Measurements from ENCODE around the gene SLC40A1. TPM values are rescaled to one million over a fixed set of nuclear protein-coding genes. Genes with fewer than 3 reads are reported as not detected.

The SLC40A1 gene
- total RNA-seq, 1 experiment from 2014 or later = not detected

DNA sequence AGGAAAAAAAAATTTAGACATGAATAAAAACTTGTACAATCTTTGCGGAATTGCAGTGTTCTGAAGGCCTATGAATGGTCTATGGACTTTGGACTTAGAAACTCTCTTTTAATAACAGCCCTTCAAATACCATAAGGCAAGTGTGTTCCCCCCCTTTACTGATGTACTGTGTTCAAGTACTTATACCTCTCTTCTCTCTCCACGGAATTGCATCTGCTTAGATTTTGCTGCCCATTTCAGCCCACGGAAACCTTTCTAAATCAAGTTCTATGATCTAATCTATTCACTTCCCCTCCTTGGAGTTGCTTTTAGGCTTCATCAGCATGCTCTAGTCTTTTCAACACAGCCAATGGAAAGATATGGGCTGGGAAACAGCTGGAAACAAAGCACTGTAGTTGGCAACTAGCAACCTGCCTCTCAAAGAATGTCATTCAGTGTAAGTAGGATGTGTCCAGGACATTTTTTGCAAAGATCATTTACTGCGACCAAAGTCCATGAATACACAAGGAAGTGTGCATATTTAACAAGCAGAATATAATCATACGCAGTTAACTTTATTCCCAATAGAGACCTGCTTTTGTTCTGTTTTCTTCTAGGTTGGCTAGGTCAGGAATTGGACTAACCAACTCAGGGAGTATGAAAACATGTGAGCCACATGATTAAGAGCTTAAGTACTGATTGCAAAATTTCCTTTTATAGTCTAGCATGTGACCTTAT lies 58.0 kb downstream of the SLC40A1 start:
- Histone ChIP-seq H3K4me1 (ENCODE audit: low read length) (no peaks in the 10 kb centered on the region), H3K9me2 (replicated peaks; ENCODE audit: insufficient read depth, low read length) (no peaks in the 10 kb centered on the region), H3K9me3 (ENCODE audit: low read length) (no peaks in the 10 kb centered on the region), H3K4me2 (ENCODE audit: low read depth, low read length, poor library complexity, severe bottlenecking) (no peak overlapping the region), H3K9ac (ENCODE audit: low read length) (no peak overlapping the region), H2AFZ (ENCODE audit: low read length) (no peak overlapping the region), H4K20me1 (ENCODE audit: insufficient read depth, low read depth, low read length) (no peaks in the 10 kb centered on the region), H3K27ac (ENCODE audit: low read length) (no peak overlapping the region), H3K4me3 (ENCODE audit: low read length) (no peak overlapping the region), H3K79me2 (ENCODE audit: low read length) (no peaks in the 10 kb centered on the region), H3K36me3 (ENCODE audit: insufficient read depth, low read length) (no peaks in the 10 kb centered on the region), H3K27me3 (ENCODE audit: low read length) (no peaks in the 10 kb centered on the region)
- DNase-seq = no peak

DNA sequence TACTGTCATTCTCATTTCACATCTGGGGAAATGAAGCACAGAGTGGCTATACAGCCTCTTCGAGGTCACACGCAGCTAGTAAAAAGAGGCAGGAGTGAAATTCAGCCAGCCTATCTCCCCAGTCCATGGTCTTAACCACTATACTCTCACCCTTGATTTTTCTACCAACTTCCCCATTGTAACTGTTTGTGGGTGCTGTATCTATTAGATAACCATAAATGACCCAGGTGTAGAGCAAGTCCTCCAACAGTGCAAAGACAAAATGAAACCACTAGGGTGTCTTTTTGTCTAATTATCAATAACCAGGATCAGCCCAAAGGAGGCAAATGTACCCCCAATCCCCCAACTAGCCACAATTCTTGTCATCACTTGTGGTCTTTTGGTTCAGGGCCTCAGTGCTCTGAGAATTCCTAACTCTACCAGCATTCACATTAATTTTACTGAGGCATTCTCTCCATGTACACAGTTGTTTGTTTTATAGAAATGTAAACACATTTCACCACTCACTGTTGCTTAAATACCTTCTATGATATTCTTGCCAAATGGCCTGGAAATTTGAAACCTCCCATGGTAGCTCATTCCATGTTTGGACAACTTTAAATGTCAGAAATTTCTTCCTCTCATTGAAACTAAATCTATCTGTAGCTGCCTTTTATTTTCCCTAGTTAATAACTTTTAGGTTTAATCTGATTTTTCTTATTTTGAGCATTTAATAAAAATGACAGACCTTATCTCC lies 58.7 kb downstream of the SLC40A1 start:
- Histone ChIP-seq H3K4me2 (ENCODE audit: low read depth, low read length, poor library complexity, severe bottlenecking) (no peak overlapping the region), H3K9ac (ENCODE audit: low read length) (no peak overlapping the region), H3K36me3 (ENCODE audit: insufficient read depth, low read length) (no peaks in the 10 kb centered on the region), H3K9me2 (replicated peaks; ENCODE audit: insufficient read depth, low read length) (no peaks in the 10 kb centered on the region), H3K4me3 (ENCODE audit: low read length) (no peak overlapping the region), H4K20me1 (ENCODE audit: insufficient read depth, low read depth, low read length) (no peaks in the 10 kb centered on the region), H3K9me3 (ENCODE audit: low read length) (no peaks in the 10 kb centered on the region), H2AFZ (ENCODE audit: low read length) (no peak overlapping the region), H3K27ac (ENCODE audit: low read length) (no peak overlapping the region), H3K79me2 (ENCODE audit: low read length) (no peaks in the 10 kb centered on the region), H3K27me3 (ENCODE audit: low read length) (no peaks in the 10 kb centered on the region), H3K4me1 (ENCODE audit: low read length) (no peaks in the 10 kb centered on the region)
- DNase-seq = no peak

DNA sequence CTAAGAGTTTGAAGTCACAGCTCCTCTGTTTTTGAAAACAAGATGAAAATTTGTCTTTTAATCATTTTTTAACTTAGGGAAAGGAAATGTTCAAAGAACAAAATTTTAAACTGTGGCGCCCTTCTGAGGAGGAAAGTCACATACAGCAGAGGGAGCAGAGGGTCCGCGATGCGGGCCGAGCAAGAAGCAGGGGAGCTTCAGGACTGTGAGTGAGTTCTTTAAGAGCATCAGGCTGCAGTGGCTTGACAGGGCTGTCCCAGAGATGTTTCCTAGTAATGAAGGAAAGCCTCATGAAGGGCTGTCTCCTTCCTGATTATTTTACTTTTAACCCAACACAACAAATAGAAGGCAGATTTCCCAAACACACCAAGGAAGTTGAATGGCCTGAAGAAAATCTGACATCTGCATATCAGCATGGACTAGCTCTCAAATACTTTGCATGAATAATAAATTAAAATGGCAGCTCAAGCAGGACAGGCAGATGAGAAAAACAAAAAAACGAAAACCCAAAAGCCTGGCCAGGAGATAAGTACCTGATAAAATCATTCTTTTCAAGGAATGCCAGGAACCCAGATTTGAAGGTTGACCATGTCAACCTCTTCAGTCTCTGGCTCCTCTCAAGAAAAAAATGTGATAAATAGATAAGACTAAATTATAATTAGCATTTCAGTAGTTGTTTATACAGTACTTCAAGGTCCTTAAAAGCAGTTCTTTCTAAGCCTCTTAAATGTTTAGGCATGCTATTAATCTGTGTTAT lies 60.8 kb downstream of the SLC40A1 start:
- H3K27me3 ChIP-seq (ENCODE audit: low read length) = no peaks in the 10 kb centered on the region
- H3K9me3 ChIP-seq (ENCODE audit: low read length) = no peaks in the 10 kb centered on the region
- H3K9ac ChIP-seq (ENCODE audit: low read length) = no peak overlapping the region
- no peak for DNase-seq
- H3K4me1 ChIP-seq (ENCODE audit: low read length) = no peaks in the 10 kb centered on the region
- no peaks in the 10 kb centered on the region for H3K79me2 ChIP-seq (ENCODE audit: low read length)
- no peak overlapping the region for H3K27ac ChIP-seq (ENCODE audit: low read length)
- H3K9me2 ChIP-seq (replicated peaks; ENCODE audit: insufficient read depth, low read length) = no peaks in the 10 kb centered on the region
- no peak overlapping the region for H3K4me2 ChIP-seq (ENCODE audit: low read depth, low read length, poor library complexity, severe bottlenecking)
- H4K20me1 ChIP-seq (ENCODE audit: insufficient read depth, low read depth, low read length) = no peaks in the 10 kb centered on the region
- no peak overlapping the region for H2AFZ ChIP-seq (ENCODE audit: low read length)
- no peaks in the 10 kb centered on the region for H3K36me3 ChIP-seq (ENCODE audit: insufficient read depth, low read length)
- H3K4me3 ChIP-seq (ENCODE audit: low read length) = no peak overlapping the region

DNA sequence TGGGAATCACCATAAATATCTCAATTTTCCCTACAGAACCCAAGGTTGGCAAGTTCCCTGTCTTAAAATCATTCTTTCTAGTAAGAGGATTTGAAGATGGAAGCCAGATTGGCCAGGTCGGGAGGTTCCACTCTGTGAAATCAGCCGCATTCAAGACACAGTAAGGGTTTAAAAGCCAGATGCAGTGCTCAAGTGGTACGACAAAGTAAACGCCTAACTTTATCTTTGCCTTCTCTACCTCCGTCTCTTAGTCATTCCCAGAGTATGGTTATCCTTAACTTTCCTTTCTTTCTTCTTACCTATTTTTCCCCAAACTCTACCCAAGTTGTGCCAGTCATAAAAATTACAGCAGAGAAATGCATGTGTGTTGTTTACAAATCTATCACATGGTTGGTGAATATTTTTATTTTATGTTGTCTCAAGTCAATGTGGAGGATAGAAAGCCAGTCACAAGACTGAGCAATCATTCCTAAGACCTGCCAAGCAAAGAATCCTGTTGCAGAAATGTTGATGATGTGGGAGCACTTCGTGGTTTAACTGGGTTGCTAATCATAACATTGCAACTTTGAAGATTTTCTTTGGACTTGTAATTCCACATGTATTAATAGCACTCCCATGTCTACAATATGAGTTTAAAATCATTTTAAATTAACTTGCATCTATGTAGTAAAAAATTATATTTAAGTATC lies 62.6 kb downstream of the SLC40A1 start:
- H3K27me3 ChIP-seq (ENCODE audit: low read length) = no peaks in the 10 kb centered on the region
- H2AFZ ChIP-seq (ENCODE audit: low read length) = no peak overlapping the region
- H3K4me2 ChIP-seq (ENCODE audit: low read depth, low read length, poor library complexity, severe bottlenecking) = no peak overlapping the region
- H3K4me3 ChIP-seq (ENCODE audit: low read length) = no peak overlapping the region
- no peaks in the 10 kb centered on the region for H3K36me3 ChIP-seq (ENCODE audit: insufficient read depth, low read length)
- no peak overlapping the region for H3K27ac ChIP-seq (ENCODE audit: low read length)
- no peaks in the 10 kb centered on the region for H4K20me1 ChIP-seq (ENCODE audit: insufficient read depth, low read depth, low read length)
- no peak overlapping the region for H3K9ac ChIP-seq (ENCODE audit: low read length)
- no peaks in the 10 kb centered on the region for H3K4me1 ChIP-seq (ENCODE audit: low read length)
- no peaks in the 10 kb centered on the region for H3K9me3 ChIP-seq (ENCODE audit: low read length)
- DNase-seq = no peak
- H3K79me2 ChIP-seq (ENCODE audit: low read length) = no peaks in the 10 kb centered on the region
- no peaks in the 10 kb centered on the region for H3K9me2 ChIP-seq (replicated peaks; ENCODE audit: insufficient read depth, low read length)

DNA sequence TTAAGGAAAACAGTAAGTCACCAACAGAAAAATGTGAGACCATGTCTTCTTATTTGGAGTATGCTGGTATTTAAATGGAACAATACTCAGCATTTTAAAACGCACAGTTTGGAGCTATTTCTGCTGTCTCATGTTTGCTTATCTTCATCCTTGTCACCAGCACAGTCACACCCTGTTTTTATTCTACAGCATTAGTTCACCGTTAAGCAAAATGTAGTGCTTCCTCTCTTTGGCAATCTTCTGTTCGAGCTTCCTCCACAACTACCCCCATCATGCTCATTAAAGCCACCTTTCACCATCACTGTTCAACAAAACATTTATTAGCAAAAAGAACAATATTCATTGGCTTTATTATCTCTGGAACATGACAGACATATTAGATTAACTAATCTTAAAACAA lies 64.0 kb downstream of the SLC40A1 start:
- no peaks in the 10 kb centered on the region for H3K79me2 ChIP-seq (ENCODE audit: low read length)
- H3K9me3 ChIP-seq (ENCODE audit: low read length) = no peaks in the 10 kb centered on the region
- no peak overlapping the region for H3K4me3 ChIP-seq (ENCODE audit: low read length)
- H3K4me1 ChIP-seq (ENCODE audit: low read length) = no peaks in the 10 kb centered on the region
- H3K9me2 ChIP-seq (replicated peaks; ENCODE audit: insufficient read depth, low read length) = no peaks in the 10 kb centered on the region
- H3K36me3 ChIP-seq (ENCODE audit: insufficient read depth, low read length) = no peaks in the 10 kb centered on the region
- no peak overlapping the region for H3K9ac ChIP-seq (ENCODE audit: low read length)
- no peak for DNase-seq
- H3K27me3 ChIP-seq (ENCODE audit: low read length) = no peaks in the 10 kb centered on the region
- H2AFZ ChIP-seq (ENCODE audit: low read length) = no peak overlapping the region
- no peak overlapping the region for H3K27ac ChIP-seq (ENCODE audit: low read length)
- no peak overlapping the region for H3K4me2 ChIP-seq (ENCODE audit: low read depth, low read length, poor library complexity, severe bottlenecking)
- H4K20me1 ChIP-seq (ENCODE audit: insufficient read depth, low read depth, low read length) = no peaks in the 10 kb centered on the region

DNA sequence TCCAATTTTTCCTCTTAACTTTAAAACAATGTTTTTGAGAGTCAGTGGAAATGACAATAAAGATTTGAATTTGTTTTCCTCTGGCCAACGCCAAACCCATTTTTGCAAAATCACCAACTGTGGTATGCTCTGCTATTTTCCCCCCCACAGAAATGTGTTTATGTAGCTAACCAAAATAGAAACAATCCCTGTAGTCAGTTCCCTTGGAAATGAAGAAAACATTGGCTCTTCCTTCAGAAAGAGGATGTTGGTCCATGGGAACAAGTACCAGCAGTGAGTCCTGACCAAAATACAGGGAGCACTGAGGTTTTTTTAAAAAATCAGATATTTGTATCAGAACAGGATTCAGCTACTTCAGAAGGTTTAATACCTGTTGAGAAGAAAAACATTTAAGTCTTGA lies 65.3 kb downstream of the SLC40A1 start:
- H3K79me2 ChIP-seq (ENCODE audit: low read length) = no peaks in the 10 kb centered on the region
- H2AFZ ChIP-seq (ENCODE audit: low read length) = no peak overlapping the region
- no peak for DNase-seq
- no peaks in the 10 kb centered on the region for H3K4me1 ChIP-seq (ENCODE audit: low read length)
- H3K27me3 ChIP-seq (ENCODE audit: low read length) = no peaks in the 10 kb centered on the region
- H3K4me2 ChIP-seq (ENCODE audit: low read depth, low read length, poor library complexity, severe bottlenecking) = no peak overlapping the region
- no peak overlapping the region for H3K9ac ChIP-seq (ENCODE audit: low read length)
- H4K20me1 ChIP-seq (ENCODE audit: insufficient read depth, low read depth, low read length) = no peaks in the 10 kb centered on the region
- no peak overlapping the region for H3K27ac ChIP-seq (ENCODE audit: low read length)
- H3K4me3 ChIP-seq (ENCODE audit: low read length) = no peak overlapping the region
- H3K9me2 ChIP-seq (replicated peaks; ENCODE audit: insufficient read depth, low read length) = no peaks in the 10 kb centered on the region
- H3K36me3 ChIP-seq (ENCODE audit: insufficient read depth, low read length) = no peaks in the 10 kb centered on the region
- no peaks in the 10 kb centered on the region for H3K9me3 ChIP-seq (ENCODE audit: low read length)

DNA sequence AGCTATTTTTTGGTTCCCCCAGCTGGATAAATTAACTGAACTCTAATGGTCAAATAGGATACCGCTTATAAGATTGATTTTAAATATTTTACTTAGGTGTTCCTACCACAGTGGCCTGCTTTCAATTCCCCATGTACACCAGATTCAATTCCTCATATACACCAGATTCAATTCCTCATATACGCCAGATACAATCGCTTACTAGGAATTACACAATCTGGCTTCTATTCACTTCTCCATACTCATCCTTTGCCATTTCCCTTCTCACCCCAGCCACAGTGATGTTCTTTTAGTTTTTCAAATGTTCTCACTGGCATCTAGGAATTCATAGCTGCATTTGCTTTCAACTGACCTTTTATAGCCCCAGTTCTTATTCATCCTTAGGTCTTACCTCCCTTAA lies 66.5 kb downstream of the SLC40A1 start:
- Histone ChIP-seq H3K4me2 (ENCODE audit: low read depth, low read length, poor library complexity, severe bottlenecking) (no peak overlapping the region), H3K9ac (ENCODE audit: low read length) (no peak overlapping the region), H2AFZ (ENCODE audit: low read length) (no peak overlapping the region), H3K9me2 (replicated peaks; ENCODE audit: insufficient read depth, low read length) (no peaks in the 10 kb centered on the region), H3K36me3 (ENCODE audit: insufficient read depth, low read length) (no peaks in the 10 kb centered on the region), H3K9me3 (ENCODE audit: low read length) (no peaks in the 10 kb centered on the region), H3K27me3 (ENCODE audit: low read length) (no peaks in the 10 kb centered on the region), H3K27ac (ENCODE audit: low read length) (no peak overlapping the region), H3K79me2 (ENCODE audit: low read length) (no peaks in the 10 kb centered on the region), H3K4me3 (ENCODE audit: low read length) (no peak overlapping the region), H4K20me1 (ENCODE audit: insufficient read depth, low read depth, low read length) (no peaks in the 10 kb centered on the region), H3K4me1 (ENCODE audit: low read length) (no peaks in the 10 kb centered on the region)
- DNase-seq = no peak

DNA sequence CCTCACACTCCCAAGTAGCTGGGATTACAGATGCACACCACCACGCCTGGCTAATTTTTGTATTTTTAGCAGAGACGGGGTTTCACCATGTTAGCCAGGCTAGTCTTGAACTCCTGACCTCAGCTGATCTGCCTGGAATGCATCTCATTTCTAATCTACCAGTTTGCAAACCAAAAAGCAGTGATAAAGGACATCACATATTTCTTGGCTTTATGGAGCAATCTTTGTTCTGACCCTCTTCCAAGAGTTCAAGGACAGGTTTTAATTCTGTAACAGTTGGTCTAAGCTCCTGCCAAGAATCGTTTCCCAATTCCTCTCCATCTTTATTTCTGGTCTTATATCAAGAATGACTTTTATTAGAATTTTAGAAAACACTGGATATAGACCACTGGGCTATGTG lies 67.7 kb downstream of the SLC40A1 start:
- H3K9me2 ChIP-seq (replicated peaks; ENCODE audit: insufficient read depth, low read length) = no peaks in the 10 kb centered on the region
- no peak overlapping the region for H2AFZ ChIP-seq (ENCODE audit: low read length)
- no peak overlapping the region for H3K27ac ChIP-seq (ENCODE audit: low read length)

More for the DNA sequence above, 67.7 kb downstream of the SLC40A1 start:
- no peaks in the 10 kb centered on the region for H3K27me3 ChIP-seq (ENCODE audit: low read length)
- H3K79me2 ChIP-seq (ENCODE audit: low read length) = no peaks in the 10 kb centered on the region
- no peaks in the 10 kb centered on the region for H3K36me3 ChIP-seq (ENCODE audit: insufficient read depth, low read length)
- DNase-seq = no peak
- H4K20me1 ChIP-seq (ENCODE audit: insufficient read depth, low read depth, low read length) = no peaks in the 10 kb centered on the region
- no peak overlapping the region for H3K9ac ChIP-seq (ENCODE audit: low read length)
- H3K4me1 ChIP-seq (ENCODE audit: low read length) = no peaks in the 10 kb centered on the region
- no peaks in the 10 kb centered on the region for H3K9me3 ChIP-seq (ENCODE audit: low read length)
- no peak overlapping the region for H3K4me2 ChIP-seq (ENCODE audit: low read depth, low read length, poor library complexity, severe bottlenecking)
- no peak overlapping the region for H3K4me3 ChIP-seq (ENCODE audit: low read length)
